H4 (cell line): ENCODE measurements around the gene CXorf49. TPM values are rescaled to one million over a fixed set of nuclear protein-coding genes. Genes with fewer than 3 reads are reported as not detected.
"Not testable (repeated sequence)": the region's sequence is repeated elsewhere in the genome, so short reads cannot be mapped to it uniquely, and the experiment has no call there.

Source experiments
- DNase-seq: peaks from one replicate; pipeline ENCODE4 v3.0.0-alpha.2; 2015; ENCODE audit warnings: low spot score
- total RNA-seq: library from RNA; depleted of rRNA; stranded (reverse); fragments of >200 nt; shearing (Covaris generic); gene quantifications from 2 replicates; pipeline ENCODE4 v1.2.3, GENCODE V29; 2014; rRNA removed

CXorf49 gene
- not detected in 2 replicates for total RNA-seq

DNA sequence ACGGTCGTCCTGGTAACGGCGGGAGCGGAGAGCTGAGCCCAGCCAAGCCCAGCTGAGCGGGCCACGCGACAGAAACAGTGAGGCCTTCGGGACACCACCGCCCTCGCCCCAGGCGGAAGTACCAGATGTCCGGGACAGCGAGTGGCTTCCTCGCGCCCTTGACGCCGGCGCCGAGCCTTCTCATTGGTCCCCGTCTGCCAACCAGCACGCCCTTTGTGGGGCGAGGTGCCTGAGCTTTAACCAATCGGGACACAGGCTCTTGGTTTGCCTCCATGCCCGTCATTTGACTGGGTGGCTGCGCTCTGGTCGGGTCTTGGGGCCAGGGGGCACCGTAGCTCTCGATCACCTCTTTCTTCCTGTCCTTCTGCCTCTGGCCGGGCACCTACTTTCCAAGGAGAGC, at the start of gene CXorf49:
Gene CXorf49 (minus strand): TSS at position 101 of the 400 bp plus-strand sequence. CDS start 134 bp downstream, outside the sequence.
- DNase-seq: not testable (repeated sequence)

DNA sequence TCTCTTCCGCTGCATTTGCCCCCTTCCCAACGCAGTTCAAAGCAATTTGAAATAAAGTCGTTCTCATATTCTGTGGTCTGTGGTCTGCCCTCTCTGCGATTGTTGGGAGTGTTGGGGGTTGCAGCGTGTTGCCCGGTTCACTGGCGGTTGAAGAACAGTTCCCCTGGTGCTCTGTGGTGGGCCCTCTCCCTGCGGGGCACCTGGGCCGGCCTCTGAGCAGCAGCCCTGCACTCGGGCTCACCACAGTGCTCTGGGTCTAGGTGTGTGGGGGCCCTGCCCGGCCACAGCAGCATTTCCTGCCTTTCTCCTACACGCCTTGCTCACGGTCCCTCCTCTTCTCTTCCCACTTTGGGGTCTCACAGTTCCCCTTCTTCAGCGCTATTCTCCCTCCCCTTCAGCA, 49.0 kb upstream of the CXorf49 start:
- DNase-seq: not testable (repeated sequence)

DNA sequence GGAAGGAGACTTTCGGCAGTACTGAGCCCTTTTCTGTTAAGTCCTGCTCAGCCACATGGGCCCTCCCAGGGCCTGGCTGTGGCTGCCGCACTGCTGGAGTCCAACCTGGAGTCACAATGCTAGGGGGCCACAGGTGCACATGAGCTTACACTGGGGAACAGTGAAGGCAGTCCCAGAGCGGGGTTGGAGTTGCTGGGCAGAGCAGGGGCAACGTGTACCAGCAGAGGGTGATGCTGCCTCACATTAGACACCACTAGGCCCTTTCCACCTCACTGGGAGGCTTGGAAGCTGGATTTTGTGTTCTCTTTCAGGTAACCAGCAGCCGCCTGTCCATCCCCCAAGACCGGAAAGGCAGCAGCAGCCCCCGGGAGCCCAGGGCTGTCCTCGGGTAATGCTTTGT, 47.5 kb upstream of the CXorf49 start:
- DNase-seq: not testable (repeated sequence)

DNA sequence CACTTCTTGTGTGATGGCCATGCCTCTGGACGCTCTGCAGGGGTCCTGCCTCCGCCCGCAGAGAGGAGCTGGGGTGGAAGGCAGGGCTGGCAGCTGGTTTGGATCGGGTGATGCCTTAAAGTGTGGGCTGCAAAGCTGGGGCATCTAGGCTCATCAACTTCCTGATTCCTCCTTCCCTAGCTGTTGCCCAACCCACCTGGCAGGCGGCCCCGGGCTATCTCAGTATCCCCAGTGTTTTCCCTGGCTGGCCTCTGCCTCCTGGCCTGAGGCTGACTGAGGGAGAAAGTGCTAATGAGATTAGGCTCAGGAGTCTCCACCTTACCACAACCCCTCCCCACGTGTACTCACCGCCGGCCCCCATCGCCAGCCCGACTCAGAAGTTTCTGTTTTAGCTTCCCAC, 46.7 kb upstream of the CXorf49 start:
- DNase-seq: not testable (repeated sequence)

DNA sequence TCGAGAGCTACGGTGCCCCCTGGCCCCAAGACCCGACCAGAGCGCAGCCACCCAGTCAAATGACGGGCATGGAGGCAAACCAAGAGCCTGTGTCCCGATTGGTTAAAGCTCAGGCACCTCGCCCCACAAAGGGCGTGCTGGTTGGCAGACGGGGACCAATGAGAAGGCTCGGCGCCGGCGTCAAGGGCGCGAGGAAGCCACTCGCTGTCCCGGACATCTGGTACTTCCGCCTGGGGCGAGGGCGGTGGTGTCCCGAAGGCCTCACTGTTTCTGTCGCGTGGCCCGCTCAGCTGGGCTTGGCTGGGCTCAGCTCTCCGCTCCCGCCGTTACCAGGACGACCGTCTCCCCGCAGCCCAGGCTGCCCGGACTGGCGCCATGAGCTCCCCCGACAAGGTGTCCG, 45.0 kb upstream of the CXorf49 start, which contains the start of gene CXorf49B:
Gene CXorf49B (plus strand): TSS at position 301 of the 400 bp plus-strand sequence. CDS start 75 bp downstream, at position 376.
- DNase-seq: not testable (repeated sequence)

DNA sequence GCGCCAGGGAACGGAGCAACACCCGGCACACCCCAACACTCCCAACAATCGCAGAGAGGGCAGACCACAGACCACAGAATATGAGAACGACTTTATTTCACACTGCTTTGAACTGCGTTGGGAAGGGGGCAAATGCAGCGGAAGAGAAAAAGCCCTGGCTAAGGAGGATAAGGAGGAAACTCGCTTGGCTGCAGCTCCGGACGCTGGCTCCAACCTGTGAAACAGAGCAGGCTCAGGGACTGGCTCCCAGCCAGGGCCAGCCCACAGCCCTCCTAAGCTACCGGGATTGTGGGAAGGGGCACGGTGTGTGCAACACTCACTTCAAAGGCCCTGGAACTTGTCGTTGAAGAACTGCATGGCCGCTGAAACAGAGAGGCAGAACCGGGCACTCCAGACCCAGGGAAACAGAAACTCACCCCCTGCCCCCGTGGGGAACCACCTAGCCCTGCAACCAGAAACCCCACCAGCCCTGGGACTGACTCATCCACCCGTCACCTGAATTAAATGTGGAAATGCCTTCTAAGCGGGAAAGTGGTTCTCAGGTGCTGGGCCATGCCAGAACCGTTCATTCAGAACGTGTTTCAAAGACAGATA, 42.7 kb upstream of the CXorf49 start:
- not testable (repeated sequence) for DNase-seq

DNA sequence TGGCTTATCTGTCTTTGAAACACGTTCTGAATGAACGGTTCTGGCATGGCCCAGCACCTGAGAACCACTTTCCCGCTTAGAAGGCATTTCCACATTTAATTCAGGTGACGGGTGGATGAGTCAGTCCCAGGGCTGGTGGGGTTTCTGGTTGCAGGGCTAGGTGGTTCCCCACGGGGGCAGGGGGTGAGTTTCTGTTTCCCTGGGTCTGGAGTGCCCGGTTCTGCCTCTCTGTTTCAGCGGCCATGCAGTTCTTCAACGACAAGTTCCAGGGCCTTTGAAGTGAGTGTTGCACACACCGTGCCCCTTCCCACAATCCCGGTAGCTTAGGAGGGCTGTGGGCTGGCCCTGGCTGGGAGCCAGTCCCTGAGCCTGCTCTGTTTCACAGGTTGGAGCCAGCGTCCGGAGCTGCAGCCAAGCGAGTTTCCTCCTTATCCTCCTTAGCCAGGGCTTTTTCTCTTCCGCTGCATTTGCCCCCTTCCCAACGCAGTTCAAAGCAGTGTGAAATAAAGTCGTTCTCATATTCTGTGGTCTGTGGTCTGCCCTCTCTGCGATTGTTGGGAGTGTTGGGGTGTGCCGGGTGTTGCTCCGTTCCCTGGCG, 2.3 kb upstream of the CXorf49 start:
- not testable (repeated sequence) for DNase-seq

DNA sequence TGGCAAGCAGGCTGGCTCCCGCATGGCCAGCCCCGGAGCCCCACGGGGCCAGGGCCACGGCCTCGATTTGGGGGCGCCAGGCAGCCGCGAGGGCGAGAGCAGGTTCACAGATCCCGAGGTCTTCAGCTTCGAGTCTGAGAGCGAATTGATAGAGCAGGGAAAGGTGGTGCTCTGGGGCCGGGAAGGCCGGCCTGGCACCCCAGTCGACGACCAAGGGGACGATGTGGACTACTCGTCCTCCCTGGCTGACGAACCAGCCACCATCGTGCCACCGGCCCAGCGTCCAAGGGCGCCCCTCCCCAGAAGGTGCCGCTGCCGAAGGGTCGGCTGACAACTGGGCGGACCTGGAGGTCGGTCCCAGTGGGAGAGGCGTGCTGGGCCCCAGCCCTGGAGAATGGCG, 1.1 kb upstream of the CXorf49 start:
- not testable (repeated sequence) for DNase-seq

DNA sequence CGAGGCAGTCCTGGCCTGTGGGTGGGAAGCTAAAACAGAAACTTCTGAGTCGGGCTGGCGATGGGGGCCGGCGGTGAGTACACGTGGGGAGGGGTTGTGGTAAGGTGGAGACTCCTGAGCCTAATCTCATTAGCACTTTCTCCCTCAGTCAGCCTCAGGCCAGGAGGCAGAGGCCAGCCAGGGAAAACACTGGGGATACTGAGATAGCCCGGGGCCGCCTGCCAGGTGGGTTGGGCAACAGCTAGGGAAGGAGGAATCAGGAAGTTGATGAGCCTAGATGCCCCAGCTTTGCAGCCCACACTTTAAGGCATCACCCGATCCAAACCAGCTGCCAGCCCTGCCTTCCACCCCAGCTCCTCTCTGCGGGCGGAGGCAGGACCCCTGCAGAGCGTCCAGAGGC, 1.8 kb downstream of the CXorf49 start:
- not testable (repeated sequence) for DNase-seq

DNA sequence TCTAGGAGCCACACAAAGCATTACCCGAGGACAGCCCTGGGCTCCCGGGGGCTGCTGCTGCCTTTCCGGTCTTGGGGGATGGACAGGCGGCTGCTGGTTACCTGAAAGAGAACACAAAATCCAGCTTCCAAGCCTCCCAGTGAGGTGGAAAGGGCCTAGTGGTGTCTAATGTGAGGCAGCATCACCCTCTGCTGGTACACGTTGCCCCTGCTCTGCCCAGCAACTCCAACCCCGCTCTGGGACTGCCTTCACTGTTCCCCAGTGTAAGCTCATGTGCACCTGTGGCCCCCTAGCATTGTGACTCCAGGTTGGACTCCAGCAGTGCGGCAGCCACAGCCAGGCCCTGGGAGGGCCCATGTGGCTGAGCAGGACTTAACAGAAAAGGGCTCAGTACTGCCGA, 2.5 kb downstream of the CXorf49 start:
- not testable (repeated sequence) for DNase-seq

DNA sequence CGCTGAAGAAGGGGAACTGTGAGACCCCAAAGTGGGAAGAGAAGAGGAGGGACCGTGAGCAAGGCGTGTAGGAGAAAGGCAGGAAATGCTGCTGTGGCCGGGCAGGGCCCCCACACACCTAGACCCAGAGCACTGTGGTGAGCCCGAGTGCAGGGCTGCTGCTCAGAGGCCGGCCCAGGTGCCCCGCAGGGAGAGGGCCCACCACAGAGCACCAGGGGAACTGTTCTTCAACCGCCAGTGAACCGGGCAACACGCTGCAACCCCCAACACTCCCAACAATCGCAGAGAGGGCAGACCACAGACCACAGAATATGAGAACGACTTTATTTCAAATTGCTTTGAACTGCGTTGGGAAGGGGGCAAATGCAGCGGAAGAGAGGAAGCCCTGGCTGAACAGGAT, 4.0 kb downstream of the CXorf49 start:
- not testable (repeated sequence) for DNase-seq

DNA sequence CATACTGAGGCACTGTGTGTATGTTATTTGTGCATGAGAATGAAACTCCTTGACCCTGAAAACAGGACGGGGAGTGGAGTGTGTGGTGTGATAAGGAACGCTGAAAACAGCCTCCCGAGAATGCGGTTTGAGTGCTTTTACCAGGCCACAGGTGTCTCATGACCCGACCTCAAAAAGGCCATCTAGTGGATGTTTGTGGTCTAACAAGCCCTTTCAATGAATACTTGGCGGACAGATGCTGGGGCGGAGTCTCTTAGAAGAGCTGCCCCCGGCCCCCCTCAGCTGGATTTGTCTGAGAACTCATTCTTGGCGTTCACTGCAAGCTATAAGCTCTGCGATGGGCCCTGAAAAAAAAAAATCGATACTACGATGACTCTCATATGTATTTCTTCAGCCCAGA, 15.2 kb downstream of the CXorf49 start:
- not testable (repeated sequence) for DNase-seq

DNA sequence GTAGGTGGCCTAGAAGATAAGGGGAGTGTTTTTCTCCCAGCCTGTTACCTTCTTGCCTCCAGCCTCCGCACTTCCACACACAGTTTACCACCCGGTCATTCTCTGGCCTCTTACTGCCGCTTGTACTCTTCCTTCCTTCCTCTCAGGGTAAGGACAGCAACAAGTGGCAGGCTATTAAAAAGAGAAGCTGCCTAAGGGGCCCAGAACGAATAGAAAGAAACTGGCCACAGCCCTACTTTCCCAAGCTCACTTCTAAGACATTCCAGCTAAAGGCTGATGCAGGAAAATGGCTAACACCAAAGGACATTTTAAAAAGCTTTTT, 19.1 kb downstream of the CXorf49 start:
- DNase-seq: not testable (repeated sequence)

DNA sequence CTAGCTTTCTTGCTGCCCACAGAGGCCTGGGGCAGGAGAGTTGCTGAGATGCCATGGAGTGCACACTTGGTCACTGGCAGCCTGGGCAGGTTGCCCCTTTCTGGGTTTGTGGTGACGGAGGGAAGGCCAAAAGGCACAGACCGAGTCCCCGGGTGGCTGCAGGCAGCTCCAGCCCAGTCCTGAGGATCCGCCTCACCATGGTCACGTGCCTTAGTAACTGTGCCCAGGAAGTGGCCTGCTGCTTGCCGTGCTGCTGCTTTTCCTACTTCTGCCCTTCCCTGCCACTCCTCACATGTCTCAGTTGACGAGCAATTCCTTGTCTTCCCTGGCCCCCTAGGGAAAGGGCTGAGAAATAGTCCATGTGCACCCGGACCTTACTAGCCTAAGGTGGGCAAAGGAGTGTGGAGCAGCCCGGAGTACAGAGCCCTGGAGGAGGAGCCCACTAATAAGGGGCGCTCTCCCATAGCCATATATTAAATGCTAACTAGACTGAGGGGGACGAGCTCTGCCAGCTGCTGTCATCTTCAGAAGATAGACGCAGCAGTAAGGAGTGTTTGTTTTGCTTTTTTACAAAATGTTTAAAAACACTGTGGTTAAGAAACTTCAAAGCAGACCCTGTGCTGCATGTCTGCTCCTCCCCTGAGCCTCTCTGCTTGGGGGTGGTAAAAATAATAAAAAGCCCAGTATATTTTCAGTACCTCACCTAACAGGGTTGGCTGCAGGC, 19.6 kb downstream of the CXorf49 start:
- DNase-seq: not testable (repeated sequence)

DNA sequence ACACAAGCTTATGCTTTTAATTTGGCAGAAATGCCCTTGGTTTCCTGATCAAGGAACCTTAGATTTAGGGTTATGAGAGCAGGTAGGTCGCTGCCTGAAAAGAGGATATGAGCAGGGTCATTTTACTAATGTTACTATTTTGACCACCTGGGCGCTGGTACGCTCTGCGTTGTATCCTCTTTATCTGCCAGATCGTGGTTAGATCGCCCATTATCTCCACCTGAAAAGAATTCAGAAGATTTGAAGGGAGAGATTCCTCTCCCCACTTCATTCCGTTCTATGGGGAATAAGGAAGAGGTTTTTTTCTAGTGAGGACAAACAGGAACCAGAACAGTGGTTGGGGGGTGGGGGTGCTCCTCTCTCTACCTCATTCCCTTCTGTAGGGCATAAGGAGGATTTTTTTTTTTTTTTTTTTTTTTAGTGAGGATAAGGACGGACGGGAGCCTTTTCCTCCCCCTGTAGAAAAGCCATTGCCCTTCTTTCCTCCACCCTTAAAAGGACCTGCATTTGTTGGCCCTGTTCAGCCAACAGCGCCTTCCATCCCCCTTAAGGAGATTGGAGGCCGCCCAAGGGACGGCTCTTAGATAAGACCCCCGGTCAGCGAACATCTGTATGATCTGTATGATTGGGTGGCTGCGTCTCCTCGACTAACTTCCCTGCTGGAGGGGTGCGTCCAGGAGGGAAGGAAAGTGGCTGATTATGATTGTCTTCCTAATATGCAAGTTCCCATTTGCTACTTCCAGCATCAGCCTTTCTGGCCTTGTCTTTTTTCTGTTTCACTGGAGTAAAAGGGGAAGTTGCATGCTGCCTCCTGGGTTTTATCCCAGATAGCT, 20.4 kb downstream of the CXorf49 start:
- DNase-seq: not testable (repeated sequence)

DNA sequence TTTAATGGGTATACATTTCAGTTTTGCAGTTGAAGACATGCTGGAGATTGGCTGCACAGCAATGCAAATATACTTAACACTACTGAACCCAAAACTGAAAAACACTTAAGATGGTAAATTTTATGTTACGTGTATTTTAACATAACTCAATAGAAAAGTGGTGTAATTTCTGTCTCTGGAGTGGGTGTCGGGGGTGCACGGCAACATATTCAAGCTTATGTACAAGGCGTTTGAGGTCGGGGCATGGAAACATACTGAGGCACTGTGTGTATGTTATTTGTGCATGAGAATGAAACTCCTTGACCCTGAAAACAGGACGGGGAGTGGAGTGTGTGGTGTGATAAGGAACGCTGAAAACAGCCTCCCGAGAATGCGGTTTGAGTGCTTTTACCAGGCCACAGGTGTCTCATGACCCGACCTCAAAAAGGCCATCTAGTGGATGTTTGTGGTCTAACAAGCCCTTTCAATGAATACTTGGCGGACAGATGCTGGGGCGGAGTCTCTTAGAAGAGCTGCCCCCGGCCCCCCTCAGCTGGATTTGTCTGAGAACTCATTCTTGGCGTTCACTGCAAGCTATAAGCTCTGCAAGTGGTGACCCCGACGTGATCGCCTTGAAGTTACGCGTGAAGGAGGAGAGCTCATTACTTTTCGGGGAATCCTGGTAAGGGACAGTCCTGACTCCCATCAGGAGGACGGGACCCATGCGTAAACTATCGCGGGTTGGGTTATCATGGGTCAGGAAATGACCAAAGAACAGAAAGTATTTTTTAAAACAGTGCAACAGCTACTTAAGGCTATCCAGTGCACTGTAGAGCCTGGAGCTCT, 21.2 kb downstream of the CXorf49 start:
- DNase-seq: not testable (repeated sequence)

DNA sequence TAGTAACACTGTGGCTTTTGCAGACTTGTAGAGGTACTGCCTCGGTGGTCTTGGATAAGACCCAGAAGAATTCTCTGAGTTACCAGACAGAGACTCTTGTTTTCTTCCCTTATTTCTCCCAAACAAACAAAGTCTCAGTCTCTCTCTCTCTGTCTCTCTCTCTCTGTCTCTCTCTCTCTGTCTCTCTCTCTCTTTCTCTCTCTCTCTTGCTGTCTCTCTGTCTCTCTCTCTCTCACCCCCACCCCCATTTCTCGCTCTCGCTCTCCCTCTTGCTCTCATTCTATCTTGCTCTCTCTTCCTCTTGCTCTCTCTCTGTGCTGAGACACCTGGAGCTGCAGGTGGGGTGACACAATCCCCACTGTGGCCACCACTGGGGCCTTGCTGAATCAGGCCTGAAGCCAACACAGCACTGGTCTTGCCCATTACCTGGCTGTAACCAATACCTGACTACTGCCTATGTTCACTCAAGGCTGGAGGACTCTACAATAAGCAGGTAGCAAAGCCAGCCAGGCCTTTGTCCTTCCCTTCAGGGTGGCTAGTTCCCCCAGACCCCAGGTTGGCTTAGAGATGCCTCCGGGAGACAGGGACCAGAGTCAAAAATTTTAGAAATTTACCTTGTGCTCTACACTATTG, 38.4 kb downstream of the CXorf49 start:
- no peak for DNase-seq

DNA sequence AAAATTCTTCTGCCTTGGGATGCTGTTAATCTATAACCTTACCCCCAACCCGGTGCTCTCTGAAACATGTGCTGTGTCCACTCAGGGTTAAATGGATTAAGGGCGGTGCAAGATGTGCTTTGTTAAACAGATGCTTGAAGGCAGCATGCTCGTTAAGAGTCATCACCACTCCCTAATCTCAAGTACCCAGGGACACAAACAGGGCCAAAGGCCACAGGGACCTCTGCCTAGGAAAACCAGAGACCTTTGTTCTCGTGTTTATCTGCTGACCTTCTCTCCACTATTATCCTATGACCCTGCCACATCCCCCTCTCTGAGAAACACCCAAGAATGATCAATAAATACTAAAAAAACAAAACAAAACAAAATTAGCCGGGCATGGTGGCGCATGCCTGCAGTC, 40.9 kb downstream of the CXorf49 start:
- DNase-seq: not testable (repeated sequence)

DNA sequence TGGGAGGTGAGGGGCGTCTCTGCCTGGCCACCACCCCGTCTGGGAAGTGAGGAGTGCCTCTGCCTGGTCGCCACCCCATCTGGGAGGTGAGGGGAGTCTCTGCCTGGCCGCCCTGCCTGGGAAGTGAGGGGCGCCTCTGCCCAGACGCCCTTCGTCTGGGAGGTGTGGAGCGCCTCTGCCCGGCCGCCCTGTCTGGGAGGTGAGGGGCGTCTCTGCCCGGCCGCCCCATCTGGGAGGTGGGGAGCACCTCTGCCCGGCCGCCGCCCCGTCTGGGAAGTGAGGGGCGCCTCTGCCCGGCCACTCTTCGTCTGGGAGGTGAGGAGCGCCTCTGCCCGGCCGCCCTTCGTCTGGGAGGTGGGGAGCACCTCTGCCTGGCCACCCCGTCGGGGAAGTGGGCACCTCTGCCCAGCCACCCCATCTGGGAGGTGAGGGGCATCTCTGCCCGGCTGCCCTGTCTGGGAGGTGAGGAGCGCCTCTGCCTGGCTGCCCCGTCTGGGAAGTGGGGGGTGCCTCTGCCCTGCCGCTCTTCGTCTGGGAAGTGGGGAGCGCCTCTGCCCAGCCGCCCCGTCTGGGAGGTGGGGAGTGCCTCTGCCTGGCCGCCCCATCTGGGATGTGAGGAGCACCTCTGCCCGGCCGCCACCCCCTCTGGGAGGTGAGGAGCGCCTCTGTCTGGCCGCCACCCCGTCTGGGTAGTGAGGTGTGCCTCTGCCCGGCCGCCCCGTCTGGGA, 41.9 kb downstream of the CXorf49 start:
- not testable (repeated sequence) for DNase-seq

DNA sequence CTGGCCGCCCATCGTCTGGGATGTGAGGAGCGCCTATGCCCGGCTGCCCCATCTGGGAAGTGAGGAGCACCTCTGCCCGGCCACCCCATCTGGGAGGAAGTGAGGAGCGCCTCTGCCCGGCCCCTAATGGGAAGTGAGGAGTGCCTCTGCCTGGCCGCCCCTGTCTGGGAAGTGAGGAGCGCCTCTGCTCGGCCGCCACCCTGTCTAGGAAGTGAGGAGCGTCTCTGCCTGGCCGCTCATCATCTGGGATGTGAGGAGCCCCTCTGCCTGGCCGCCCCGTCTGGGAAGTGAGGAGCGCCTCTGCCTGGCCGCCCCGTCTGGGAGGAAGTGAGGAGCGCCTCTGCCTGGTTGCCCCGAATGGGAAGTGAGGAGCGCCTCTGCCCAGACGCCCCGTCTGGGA, 42.4 kb downstream of the CXorf49 start:
- DNase-seq: not testable (repeated sequence)
